WTC11 (cell line): ENCODE results near the gene GABRA4.

ENCODE experiments used
- ATF2 ChIP-seq: sonication (generic); formaldehyde crosslinking; IDR thresholded peaks from 2 replicates; pipeline ENCODE4 v1.8.1; 2022; ENCODE audit warnings: low read depth, missing genetic modification reagents, borderline replicate concordance
- CTCF ChIP-seq: fragments of 200-600 bp; IDR thresholded peaks from 2 replicates; pipeline ENCODE4 v1.8.0; 2022; ENCODE audit warnings: antibody characterized with exemption
- TF ChIP-seq, protein P1 (sequence below): sonication (generic); formaldehyde crosslinking; IDR thresholded peaks from 2 replicates; pipeline ENCODE4 v1.8.0; 2023; ENCODE audit warnings: missing genetic modification reagents, mild to moderate bottlenecking, borderline replicate concordance

- TF ChIP-seq, protein P1, sequence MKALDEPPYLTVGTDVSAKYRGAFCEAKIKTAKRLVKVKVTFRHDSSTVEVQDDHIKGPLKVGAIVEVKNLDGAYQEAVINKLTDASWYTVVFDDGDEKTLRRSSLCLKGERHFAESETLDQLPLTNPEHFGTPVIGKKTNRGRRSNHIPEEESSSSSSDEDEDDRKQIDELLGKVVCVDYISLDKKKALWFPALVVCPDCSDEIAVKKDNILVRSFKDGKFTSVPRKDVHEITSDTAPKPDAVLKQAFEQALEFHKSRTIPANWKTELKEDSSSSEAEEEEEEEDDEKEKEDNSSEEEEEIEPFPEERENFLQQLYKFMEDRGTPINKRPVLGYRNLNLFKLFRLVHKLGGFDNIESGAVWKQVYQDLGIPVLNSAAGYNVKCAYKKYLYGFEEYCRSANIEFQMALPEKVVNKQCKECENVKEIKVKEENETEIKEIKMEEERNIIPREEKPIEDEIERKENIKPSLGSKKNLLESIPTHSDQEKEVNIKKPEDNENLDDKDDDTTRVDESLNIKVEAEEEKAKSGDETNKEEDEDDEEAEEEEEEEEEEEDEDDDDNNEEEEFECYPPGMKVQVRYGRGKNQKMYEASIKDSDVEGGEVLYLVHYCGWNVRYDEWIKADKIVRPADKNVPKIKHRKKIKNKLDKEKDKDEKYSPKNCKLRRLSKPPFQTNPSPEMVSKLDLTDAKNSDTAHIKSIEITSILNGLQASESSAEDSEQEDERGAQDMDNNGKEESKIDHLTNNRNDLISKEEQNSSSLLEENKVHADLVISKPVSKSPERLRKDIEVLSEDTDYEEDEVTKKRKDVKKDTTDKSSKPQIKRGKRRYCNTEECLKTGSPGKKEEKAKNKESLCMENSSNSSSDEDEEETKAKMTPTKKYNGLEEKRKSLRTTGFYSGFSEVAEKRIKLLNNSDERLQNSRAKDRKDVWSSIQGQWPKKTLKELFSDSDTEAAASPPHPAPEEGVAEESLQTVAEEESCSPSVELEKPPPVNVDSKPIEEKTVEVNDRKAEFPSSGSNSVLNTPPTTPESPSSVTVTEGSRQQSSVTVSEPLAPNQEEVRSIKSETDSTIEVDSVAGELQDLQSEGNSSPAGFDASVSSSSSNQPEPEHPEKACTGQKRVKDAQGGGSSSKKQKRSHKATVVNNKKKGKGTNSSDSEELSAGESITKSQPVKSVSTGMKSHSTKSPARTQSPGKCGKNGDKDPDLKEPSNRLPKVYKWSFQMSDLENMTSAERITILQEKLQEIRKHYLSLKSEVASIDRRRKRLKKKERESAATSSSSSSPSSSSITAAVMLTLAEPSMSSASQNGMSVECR (CRISPR knock-in tag) = no peak
- TF ChIP-seq CTCF (no peak), ATF2 (CRISPR knock-in tag) (no peak)
Measured at GRCh38 chr4:46975812-46976553, 17.4 kb downstream of the GABRA4 start.
